ENCODE measurements around the gene FANCL.
"Not testable (repeated sequence)": the region's sequence is repeated elsewhere in the genome, so short reads cannot be mapped to it uniquely, and the experiment has no call there.

FANCL gene

DNA sequence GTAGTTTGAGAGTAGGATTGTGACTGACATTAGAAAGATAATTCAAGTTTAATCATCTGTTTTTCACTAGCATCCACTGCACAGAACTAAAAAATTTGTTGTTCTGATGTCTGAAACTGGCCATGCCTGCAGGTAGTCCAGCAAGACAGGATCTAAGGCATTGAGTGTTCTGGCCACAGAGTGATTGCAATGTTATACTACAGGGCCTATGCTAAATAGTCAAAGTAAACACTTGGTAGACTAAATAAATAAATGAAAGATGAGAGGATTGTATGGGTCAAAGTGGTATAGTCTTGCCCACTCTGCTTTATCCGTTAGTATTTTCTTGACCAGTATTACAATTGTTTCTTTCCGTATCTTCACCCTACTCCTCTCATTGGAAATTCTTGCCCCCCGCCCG, 27.6 kb upstream of the FANCL start:
- no peak overlapping the region for H3K4me3 ChIP-seq (replicated peaks; ENCODE audit: insufficient read depth, low read length)
- no peak overlapping the region for H3K27ac ChIP-seq (replicated peaks)
- no peaks in the 10 kb centered on the region for H3K27me3 ChIP-seq (ENCODE audit: insufficient read depth, poor library complexity, severe bottlenecking)
- DNase-seq (ENCODE audit: low read depth in 1 of 2, low spot score in 1 of 2) = no peak
- TF ChIP-seq SPI1 (IDR thresholded peaks at IDR 0.05; ENCODE audit: borderline replicate concordance, low read depth) (no peak), GABPA (IDR thresholded peaks at IDR 0.05; ENCODE audit: low read depth) (no peak), POLR2AphosphoS5 (IDR thresholded peaks at IDR 0.05; ENCODE audit: low read depth) (no peak)
- TF ChIP-seq, protein P1, sequence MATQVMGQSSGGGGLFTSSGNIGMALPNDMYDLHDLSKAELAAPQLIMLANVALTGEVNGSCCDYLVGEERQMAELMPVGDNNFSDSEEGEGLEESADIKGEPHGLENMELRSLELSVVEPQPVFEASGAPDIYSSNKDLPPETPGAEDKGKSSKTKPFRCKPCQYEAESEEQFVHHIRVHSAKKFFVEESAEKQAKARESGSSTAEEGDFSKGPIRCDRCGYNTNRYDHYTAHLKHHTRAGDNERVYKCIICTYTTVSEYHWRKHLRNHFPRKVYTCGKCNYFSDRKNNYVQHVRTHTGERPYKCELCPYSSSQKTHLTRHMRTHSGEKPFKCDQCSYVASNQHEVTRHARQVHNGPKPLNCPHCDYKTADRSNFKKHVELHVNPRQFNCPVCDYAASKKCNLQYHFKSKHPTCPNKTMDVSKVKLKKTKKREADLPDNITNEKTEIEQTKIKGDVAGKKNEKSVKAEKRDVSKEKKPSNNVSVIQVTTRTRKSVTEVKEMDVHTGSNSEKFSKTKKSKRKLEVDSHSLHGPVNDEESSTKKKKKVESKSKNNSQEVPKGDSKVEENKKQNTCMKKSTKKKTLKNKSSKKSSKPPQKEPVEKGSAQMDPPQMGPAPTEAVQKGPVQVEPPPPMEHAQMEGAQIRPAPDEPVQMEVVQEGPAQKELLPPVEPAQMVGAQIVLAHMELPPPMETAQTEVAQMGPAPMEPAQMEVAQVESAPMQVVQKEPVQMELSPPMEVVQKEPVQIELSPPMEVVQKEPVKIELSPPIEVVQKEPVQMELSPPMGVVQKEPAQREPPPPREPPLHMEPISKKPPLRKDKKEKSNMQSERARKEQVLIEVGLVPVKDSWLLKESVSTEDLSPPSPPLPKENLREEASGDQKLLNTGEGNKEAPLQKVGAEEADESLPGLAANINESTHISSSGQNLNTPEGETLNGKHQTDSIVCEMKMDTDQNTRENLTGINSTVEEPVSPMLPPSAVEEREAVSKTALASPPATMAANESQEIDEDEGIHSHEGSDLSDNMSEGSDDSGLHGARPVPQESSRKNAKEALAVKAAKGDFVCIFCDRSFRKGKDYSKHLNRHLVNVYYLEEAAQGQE (IDR thresholded peaks at IDR 0.05; ENCODE audit: insufficient replicate concordance, low read depth) = no peak
- TF ChIP-seq, protein P2, sequence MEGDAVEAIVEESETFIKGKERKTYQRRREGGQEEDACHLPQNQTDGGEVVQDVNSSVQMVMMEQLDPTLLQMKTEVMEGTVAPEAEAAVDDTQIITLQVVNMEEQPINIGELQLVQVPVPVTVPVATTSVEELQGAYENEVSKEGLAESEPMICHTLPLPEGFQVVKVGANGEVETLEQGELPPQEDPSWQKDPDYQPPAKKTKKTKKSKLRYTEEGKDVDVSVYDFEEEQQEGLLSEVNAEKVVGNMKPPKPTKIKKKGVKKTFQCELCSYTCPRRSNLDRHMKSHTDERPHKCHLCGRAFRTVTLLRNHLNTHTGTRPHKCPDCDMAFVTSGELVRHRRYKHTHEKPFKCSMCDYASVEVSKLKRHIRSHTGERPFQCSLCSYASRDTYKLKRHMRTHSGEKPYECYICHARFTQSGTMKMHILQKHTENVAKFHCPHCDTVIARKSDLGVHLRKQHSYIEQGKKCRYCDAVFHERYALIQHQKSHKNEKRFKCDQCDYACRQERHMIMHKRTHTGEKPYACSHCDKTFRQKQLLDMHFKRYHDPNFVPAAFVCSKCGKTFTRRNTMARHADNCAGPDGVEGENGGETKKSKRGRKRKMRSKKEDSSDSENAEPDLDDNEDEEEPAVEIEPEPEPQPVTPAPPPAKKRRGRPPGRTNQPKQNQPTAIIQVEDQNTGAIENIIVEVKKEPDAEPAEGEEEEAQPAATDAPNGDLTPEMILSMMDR (IDR thresholded peaks at IDR 0.05; ENCODE audit: insufficient read depth, low read length) = no peak

DNA sequence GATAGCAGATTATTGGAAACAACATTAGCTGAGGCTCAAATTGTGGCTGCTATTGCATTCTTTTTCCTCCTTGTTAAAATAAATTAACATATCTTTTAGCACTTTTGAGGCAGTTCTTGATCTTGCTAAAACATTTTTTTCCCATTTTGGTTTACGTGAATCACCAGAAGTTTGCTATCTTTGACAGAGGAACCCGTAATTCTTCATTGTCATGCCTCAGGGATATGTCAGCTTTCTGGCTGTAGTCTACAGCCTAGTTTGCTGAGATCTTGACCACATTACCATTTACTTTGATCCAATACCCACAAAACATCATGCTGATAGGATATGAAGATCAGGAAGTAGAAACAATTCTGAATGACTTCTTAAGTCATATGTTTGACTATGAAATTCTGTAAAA, 25.1 kb upstream of the FANCL start:
- no peaks in the 10 kb centered on the region for H3K27me3 ChIP-seq (ENCODE audit: insufficient read depth, poor library complexity, severe bottlenecking)
- no peak for DNase-seq (ENCODE audit: low read depth in 1 of 2, low spot score in 1 of 2)
- no peak overlapping the region for H3K4me3 ChIP-seq (replicated peaks; ENCODE audit: insufficient read depth, low read length)
- TF ChIP-seq POLR2AphosphoS5 (IDR thresholded peaks at IDR 0.05; ENCODE audit: low read depth) = no peak
- TF ChIP-seq, protein P1 (IDR thresholded peaks at IDR 0.05; ENCODE audit: insufficient replicate concordance, low read depth) = no peak
- H3K27ac ChIP-seq (replicated peaks) = no peak overlapping the region

DNA sequence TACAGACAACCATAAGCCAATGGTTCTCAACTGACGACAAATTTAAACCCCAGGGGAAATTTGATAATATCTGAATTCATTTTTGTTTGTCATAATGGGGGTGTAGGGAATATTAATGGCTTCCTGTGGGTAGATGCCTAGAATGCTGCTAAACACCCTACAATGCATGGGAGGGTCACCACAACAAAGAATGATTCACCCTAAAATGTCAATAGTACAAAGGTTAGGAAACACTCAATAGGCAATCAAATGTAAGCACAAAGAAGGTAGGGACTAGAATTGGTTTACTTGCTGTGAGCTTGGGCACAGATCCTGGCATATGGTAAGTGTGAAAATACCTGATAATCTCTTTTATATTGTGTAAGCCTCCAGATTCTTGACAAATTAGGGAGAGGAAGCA, 20.1 kb upstream of the FANCL start:
- TF ChIP-seq SPI1 (IDR thresholded peaks at IDR 0.05; ENCODE audit: borderline replicate concordance, low read depth) (no peak), GABPA (IDR thresholded peaks at IDR 0.05; ENCODE audit: low read depth) (no peak), POLR2AphosphoS5 (IDR thresholded peaks at IDR 0.05; ENCODE audit: low read depth) (no peak)
- TF ChIP-seq, protein P1 (IDR thresholded peaks at IDR 0.05; ENCODE audit: insufficient replicate concordance, low read depth) = no peak
- TF ChIP-seq, protein P2 (IDR thresholded peaks at IDR 0.05; ENCODE audit: insufficient read depth, low read length) = no peak
- no peaks in the 10 kb centered on the region for H3K27me3 ChIP-seq (ENCODE audit: insufficient read depth, poor library complexity, severe bottlenecking)
- no peak overlapping the region for H3K27ac ChIP-seq (replicated peaks)
- DNase-seq (ENCODE audit: low read depth in 1 of 2, low spot score in 1 of 2) = no peak
- H3K4me3 ChIP-seq (replicated peaks; ENCODE audit: insufficient read depth, low read length) = no peak overlapping the region

DNA sequence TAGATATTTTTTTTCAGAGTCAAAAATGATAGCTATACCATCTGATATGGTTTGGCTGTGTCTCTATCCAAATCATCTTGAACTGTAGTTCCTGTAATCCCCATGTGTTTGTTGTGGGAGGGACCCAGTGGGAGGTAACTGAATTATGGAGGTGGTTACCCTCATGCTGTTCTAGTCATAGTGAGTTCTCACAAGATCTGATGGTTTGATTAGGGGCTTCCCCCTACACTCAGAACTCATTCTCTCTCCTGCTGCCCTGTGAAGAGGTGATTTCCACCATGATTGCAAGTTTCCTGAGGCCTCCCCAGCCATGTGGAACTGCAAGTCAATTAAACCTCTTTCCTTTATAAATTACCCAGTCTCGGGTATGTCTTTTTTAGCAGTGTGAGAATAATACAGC, 17.3 kb upstream of the FANCL start:
- DNase-seq (ENCODE audit: low read depth in 1 of 2, low spot score in 1 of 2); H3K27ac ChIP-seq (replicated peaks); H3K4me3 ChIP-seq (replicated peaks; ENCODE audit: insufficient read depth, low read length); H3K27me3 ChIP-seq (ENCODE audit: insufficient read depth, poor library complexity, severe bottlenecking): not testable (repeated sequence)

DNA sequence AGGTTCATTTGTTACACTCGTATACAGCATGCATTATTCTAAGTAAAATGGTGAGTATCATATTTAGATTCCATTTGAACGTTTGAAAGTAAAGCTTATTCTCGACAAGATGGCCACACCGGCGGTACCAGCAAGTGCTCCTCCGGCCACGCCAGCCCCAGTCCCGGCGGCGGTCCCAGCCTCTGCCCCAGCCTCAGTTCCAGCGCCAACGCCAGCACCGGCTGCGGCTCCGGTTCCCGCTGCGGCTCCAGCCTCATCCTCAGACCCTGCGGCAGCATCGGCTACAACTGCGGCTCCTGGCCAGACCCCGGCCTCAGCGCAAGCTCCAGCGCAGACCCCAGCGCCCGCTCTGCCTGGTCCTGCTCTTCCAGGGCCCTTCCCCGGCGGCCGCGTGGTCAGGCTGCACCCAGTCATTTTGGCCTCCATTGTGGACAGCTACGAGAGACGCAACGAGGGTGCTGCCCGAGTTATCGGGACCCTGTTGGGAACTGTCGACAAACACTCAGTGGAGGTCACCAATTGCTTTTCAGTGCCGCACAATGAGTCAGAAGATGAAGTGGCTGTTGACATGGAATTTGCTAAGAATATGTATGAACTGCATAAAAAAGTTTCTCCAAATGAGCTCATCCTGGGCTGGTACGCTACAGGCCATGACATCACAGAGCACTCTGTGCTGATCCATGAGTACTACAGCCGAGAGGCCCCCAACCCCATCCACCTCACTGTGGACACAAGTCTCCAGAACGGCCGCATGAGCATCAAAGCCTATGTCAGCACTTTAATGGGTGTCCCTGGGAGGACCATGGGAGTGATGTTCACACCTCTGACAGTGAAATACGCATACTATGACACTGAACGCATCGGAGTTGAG, 10.4 kb upstream of the FANCL start:
- not testable (repeated sequence) for DNase-seq (ENCODE audit: low read depth in 1 of 2, low spot score in 1 of 2)

More for the DNA sequence above, 10.4 kb upstream of the FANCL start:
- H3K27ac ChIP-seq (replicated peaks); H3K27me3 ChIP-seq (ENCODE audit: insufficient read depth, poor library complexity, severe bottlenecking); H3K4me3 ChIP-seq (replicated peaks; ENCODE audit: insufficient read depth, low read length): not testable (repeated sequence)

Data from HL-60 (cell line).